Activated CD8-positive, alpha-beta T cell treated with anti-CD3 and anti-CD28 coated beads, Interleukin-2, amount 10 ng/mL, durations not matched to agents 7 days and 5 days (primary cell): ENCODE data around the gene VSIR. TPM values are rescaled to one million over a fixed set of nuclear protein-coding genes. Genes with fewer than 3 reads are reported as not detected.

Source experiments
- ATAC-seq: fragments of 150-1000 bp; cut with Tn5 transposase; one replicate; pipeline ENCODE4 v1.10.0; 2021; ENCODE audit warnings: moderate library complexity
- CTCF ChIA-PET: fragments of 350-600 bp; sonication (Branson Sonifier 250); formaldehyde crosslinking; loops from one replicate; lab custom pipeline; 2021; ENCODE audit warnings: antibody characterized with exemption; lab: Charles Lee
- POLR2A ChIA-PET: fragments of 350-600 bp; sonication (Branson Sonifier 250); formaldehyde crosslinking; loops from one replicate; lab custom pipeline; 2021; ENCODE audit warnings: antibody characterized with exemption; lab: Charles Lee
- DNase-seq: peaks from one replicate; pipeline ENCODE4 v3.0.0-alpha.2; 2020
- H3K27ac Mint-ChIP-seq: one replicate; pipeline ENCODE4 v1.8.0; 2021; ENCODE audit warnings: mild to moderate bottlenecking, mixed read lengths
- H3K27me3 Mint-ChIP-seq: one replicate; pipeline ENCODE4 v1.8.0; 2021; ENCODE audit warnings: low read depth, mixed read lengths
- H3K36me3 Mint-ChIP-seq: one replicate; pipeline ENCODE4 v1.8.0; 2021; ENCODE audit warnings: low read depth, mixed read lengths
- H3K4me1 Mint-ChIP-seq: one replicate; pipeline ENCODE4 v1.8.0; 2021; ENCODE audit warnings: low read depth, mixed read lengths
- H3K4me3 Mint-ChIP-seq: one replicate; pipeline ENCODE4 v1.8.0; 2021; ENCODE audit warnings: mild to moderate bottlenecking, mixed read lengths
- H3K9me3 Mint-ChIP-seq: one replicate; pipeline ENCODE4 v1.8.0; 2022; ENCODE audit warnings: mixed read lengths; ENCODE audit not compliant: insufficient read depth
- total RNA-seq, 2 experiments: library from RNA; stranded (reverse); gene quantifications; one replicate each; pipeline ENCODE4 v1.2.3, GENCODE V29; 2021

VSIR gene
- total RNA-seq, 2 experiments from 2014 or later = 127 to 133 TPM

- Mint-ChIP-seq H3K36me3 (peaks cover 72% of the 10 kb centered on the region), H3K4me1 (peaks cover 81% of the 10 kb centered on the region), H3K27me3 (no peaks in the 10 kb centered on the region), H3K4me3 (peak overlapping the region; percentile 80), H3K9me3 (no peaks in the 10 kb centered on the region), H3K27ac (peak overlapping the region; percentile 89)
- ATAC-seq (peak; percentile 1), DNase-seq (no peak)
- ChIA-PET POLR2A (interaction anchor here (0.9 to 8.4 kb wide), 8 partner anchors 12 to 393 kb away, joined by 3 to 87 read pairs (median 8); no protein-coding TSS in a partner anchor), CTCF (interaction anchor here (0.7 to 14.5 kb wide), 17 partner anchors 13 to 450 kb away, joined by 3 to 186 read pairs (median 4); partner anchors contain the start of gene SLC29A3)
Observed at GRCh38 chr10:71769279-71769823, 4.0 kb downstream of the VSIR start.

DNA sequence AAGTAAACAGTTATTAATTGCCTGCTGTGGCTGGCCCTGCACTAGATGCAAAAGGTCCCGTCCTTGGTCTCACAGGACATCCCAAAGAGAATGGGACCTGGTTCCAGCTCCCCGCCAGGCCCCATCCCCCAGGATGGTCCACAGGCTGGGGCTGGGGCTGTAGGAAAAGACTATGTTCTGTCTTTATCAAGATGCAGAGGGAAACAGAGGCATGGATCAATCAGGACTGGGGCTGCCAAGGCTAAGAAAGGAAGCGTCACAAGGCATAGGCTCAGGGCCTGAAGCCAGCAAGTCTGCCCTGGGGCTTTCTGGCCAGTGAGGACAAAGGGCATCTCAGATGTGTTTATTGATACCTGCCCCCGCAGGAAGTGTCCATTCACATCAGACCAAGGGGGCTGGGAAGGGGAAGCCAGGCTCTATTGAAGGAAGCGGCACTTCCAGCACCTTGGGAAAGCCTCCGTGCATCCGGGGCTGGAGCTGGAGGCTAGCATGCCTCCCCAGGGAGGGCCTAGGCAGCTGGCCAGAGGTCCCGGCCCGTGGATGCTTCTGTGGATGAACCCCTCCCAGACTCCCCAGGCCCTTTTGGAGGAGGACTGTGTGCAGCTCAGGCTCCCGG lies 5.8 kb downstream of the VSIR start:
- H3K36me3 Mint-ChIP-seq = peaks cover 82% of the 10 kb centered on the region
- no peaks in the 10 kb centered on the region for H3K9me3 Mint-ChIP-seq
- no peak for ATAC-seq
- ChIA-PET CTCF (interaction anchor here (1.4 to 14.5 kb wide), 7 partner anchors 11 to 71 kb away, joined by 3 to 186 read pairs (median 9); no protein-coding TSS in a partner anchor), POLR2A (interaction anchor here (0.8 to 8.4 kb wide), 7 partner anchors 9 to 50 kb away, joined by 3 to 60 read pairs (median 7); no protein-coding TSS in a partner anchor)
- H3K4me3 Mint-ChIP-seq = peak overlapping the region; percentile 3
- DNase-seq = no peak
- H3K4me1 Mint-ChIP-seq = peaks cover 89% of the 10 kb centered on the region
- H3K27me3 Mint-ChIP-seq = no peaks in the 10 kb centered on the region
- H3K27ac Mint-ChIP-seq = peak overlapping the region; percentile 82

DNA sequence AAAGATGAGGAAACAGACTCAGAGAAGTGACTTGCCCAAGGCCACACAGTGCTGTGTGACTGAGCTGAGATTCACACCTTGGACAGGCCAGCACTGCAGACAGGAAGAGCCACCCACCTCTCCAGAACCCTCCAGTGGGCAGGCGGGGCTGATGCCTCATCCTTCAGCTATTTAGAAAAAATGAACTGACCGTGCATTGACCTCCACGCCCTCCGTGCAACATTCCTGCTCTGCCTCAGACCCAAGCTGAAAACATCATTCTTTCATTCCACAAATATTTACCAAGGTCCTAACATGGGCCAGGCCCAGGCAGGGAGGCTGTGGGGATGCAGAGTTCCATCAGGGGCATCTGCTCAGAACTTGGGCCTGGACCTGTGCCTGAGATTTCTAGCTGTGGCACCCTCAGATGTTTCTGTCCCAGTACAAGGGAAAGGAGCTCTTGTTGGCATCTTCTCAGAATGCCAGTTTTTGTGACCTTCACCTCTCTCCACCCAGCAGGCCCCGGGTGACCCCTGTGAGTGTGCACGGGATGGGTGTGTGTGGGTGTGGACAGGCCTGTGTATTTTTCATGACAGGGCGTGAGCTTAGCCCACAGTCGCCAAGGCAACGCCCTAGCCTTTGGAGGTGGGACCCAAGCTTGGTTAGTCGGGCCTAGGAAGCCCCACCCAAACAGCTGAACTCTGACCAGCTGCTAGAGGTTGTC lies 6.5 kb downstream of the VSIR start:
- Mint-ChIP-seq H3K9me3 (no peaks in the 10 kb centered on the region), H3K36me3 (peaks cover 75% of the 10 kb centered on the region), H3K27me3 (no peaks in the 10 kb centered on the region), H3K27ac (peak overlapping the region; percentile 82), H3K4me3 (peak overlapping the region; percentile 3), H3K4me1 (peaks cover 92% of the 10 kb centered on the region)
- no peak for ATAC-seq
- POLR2A ChIA-PET = interaction anchor here (0.5 to 8.4 kb wide), 7 partner anchors 9 to 76 kb away, joined by 3 to 60 read pairs (median 3); no protein-coding TSS in a partner anchor
- DNase-seq = peak; percentile 50
- CTCF ChIA-PET = interaction anchor here (1.2 to 14.5 kb wide), 7 partner anchors 7 to 68 kb away, joined by 3 to 186 read pairs (median 9); partner anchors contain the start of gene VSIR

- peak overlapping the region; percentile 82 for H3K27ac Mint-ChIP-seq
- no peaks in the 10 kb centered on the region for H3K27me3 Mint-ChIP-seq
- H3K9me3 Mint-ChIP-seq = no peaks in the 10 kb centered on the region
- H3K36me3 Mint-ChIP-seq = peaks cover 75% of the 10 kb centered on the region
- CTCF ChIA-PET = interaction anchor here (1.2 to 14.5 kb wide), 8 partner anchors 7 to 67 kb away, joined by 3 to 186 read pairs (median 8); partner anchors contain the start of gene VSIR
- ATAC-seq (no peak), DNase-seq (no peak)
- peaks cover 92% of the 10 kb centered on the region for H3K4me1 Mint-ChIP-seq
- no peak overlapping the region for H3K4me3 Mint-ChIP-seq
- POLR2A ChIA-PET = interaction anchor here (0.5 to 8.4 kb wide), 8 partner anchors 9 to 76 kb away, joined by 3 to 60 read pairs (median 4); no protein-coding TSS in a partner anchor
Observed at GRCh38 chr10:71765906-71766716, 7.2 kb downstream of the VSIR start.

DNA sequence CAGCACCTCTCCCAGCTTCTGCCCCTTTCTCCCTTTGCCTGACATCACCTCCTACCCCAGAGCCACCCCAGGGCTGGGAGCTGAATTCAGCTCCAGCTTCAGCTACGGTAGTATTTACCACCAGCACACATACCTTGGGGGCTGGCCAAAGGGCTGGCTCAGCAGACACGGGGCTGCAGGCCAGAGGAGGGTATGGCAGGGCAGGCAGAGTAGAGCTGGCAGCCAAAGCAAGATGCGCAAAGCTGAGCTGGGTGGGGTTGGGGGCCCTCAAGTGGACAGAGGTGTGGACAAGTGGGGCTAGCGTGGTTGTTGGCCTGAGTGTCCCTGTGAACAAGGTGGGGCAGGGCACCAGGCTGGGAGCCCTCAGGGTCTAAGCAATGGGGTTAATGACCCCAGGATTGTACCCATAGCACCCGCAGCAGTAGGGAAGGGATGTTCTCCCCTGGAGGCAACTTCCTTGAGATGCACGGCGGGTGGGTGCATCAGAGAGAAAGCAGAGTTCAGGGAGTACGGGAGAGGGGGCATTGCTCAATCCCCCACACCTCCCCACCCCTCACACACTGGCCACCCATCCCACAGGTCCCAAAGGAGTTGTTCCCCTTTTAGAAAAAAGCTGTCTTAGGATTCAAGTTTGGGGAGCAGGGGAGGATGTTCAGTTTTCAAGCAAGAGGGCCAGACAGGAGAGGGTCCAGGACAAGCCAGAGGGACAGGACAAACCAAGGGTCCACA lies 8.0 kb downstream of the VSIR start:
- POLR2A ChIA-PET = interaction anchor here (0.8 to 2.4 kb wide), 3 partner anchors 10 to 38 kb away, joined by 3 to 6 read pairs (median 3); no protein-coding TSS in a partner anchor
- no peak for ATAC-seq
- Mint-ChIP-seq H3K4me3 (no peak overlapping the region), H3K27ac (peak overlapping the region; percentile 73), H3K9me3 (no peaks in the 10 kb centered on the region), H3K36me3 (peaks cover 74% of the 10 kb centered on the region), H3K27me3 (no peaks in the 10 kb centered on the region), H3K4me1 (peaks cover 92% of the 10 kb centered on the region)
- DNase-seq = no peak
- CTCF ChIA-PET = interaction anchor here (1.6 to 14.5 kb wide), 5 partner anchors 8 to 57 kb away, joined by 4 to 186 read pairs (median 9); partner anchors contain the start of gene VSIR

DNA sequence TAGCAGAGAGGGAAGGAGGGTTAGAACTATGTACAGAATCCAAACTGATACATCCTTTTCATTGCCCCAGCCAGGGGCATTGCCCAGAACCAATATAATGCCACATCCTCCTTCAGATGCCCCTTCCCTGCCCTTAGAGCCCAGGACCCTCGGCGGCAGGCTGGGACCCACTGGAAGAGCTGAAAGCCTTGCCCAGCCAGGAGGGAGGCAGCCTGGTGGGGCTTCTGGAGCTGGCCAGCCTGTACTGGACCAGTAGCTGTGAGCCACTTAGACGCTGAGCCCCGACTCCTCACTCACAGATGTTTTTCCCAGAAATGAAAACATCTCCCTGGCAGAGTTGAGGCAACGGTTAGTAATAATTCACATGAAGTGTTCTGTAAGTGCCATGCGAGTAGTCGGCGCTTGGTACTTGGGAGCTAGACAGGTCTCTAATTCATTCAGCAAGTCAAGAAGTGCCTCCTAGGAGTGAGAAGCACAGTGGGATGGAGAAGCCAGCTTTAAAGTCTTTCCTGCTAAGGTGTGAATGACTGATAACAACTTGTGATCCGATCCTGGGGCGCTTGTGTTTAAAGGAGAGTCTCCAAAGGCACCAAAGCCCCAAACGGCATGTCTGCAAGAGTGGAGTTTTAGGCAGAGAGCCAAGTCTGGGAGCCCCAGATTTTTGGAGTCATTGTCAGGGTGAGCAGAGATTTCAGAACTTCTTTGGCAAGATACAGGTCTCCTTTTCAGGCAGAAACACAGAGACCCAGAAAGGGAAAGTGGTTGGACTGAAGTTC lies 9.8 kb downstream of the VSIR start:
- Mint-ChIP-seq H3K27me3 (no peaks in the 10 kb centered on the region), H3K4me1 (peaks cover 85% of the 10 kb centered on the region), H3K9me3 (no peaks in the 10 kb centered on the region), H3K4me3 (no peak overlapping the region), H3K36me3 (peaks cover 74% of the 10 kb centered on the region), H3K27ac (peak overlapping the region; percentile 73)
- ATAC-seq (no peak), DNase-seq (no peak)
- ChIA-PET CTCF (interaction anchor here (0.8 to 6.0 kb wide), 7 partner anchors 9 to 69 kb away, joined by 3 to 34 read pairs (median 5); partner anchors contain the start of gene VSIR), POLR2A (interaction anchor here (0.6 to 2.4 kb wide), 4 partner anchors 8 to 11 kb away, joined by 3 to 6 read pairs (median 4); no protein-coding TSS in a partner anchor)

- H3K36me3 Mint-ChIP-seq = peaks cover 75% of the 10 kb centered on the region
- peaks cover 85% of the 10 kb centered on the region for H3K4me1 Mint-ChIP-seq
- ChIA-PET POLR2A (interaction anchor here (0.8 to 1.2 kb wide), 2 partner anchors 10 kb away, joined by 3 to 5 read pairs; no protein-coding TSS in a partner anchor), CTCF (interaction anchor here (0.8 to 6.0 kb wide), 3 partner anchors 11 to 35 kb away, joined by 3 to 34 read pairs (median 3); partner anchors contain the start of gene VSIR)
- peak overlapping the region; percentile 14 for H3K27ac Mint-ChIP-seq
- no peaks in the 10 kb centered on the region for H3K9me3 Mint-ChIP-seq
- ATAC-seq (no peak), DNase-seq (no peak)
- H3K27me3 Mint-ChIP-seq = no peaks in the 10 kb centered on the region
- H3K4me3 Mint-ChIP-seq = no peak overlapping the region
Observed at GRCh38 chr10:71762324-71762723, 11.0 kb downstream of the VSIR start.

- Mint-ChIP-seq H3K4me3 (no peak overlapping the region), H3K36me3 (peaks cover 75% of the 10 kb centered on the region), H3K9me3 (no peaks in the 10 kb centered on the region), H3K4me1 (peaks cover 85% of the 10 kb centered on the region), H3K27ac (peak overlapping the region; percentile 60), H3K27me3 (no peaks in the 10 kb centered on the region)
- ChIA-PET CTCF (interaction anchor here (6.0 kb wide), 1 partner anchor 12 kb away, joined by 34 read pairs; the partner anchor contains the start of gene VSIR), POLR2A (interaction anchor here (0.8 kb wide), 1 partner anchor 11 kb away, joined by 3 read pairs; no protein-coding TSS in a partner anchor)
- no peak for ATAC-seq
- DNase-seq = no peak
Observed at GRCh38 chr10:71761541-71762113, 11.7 kb downstream of the VSIR start.

DNA sequence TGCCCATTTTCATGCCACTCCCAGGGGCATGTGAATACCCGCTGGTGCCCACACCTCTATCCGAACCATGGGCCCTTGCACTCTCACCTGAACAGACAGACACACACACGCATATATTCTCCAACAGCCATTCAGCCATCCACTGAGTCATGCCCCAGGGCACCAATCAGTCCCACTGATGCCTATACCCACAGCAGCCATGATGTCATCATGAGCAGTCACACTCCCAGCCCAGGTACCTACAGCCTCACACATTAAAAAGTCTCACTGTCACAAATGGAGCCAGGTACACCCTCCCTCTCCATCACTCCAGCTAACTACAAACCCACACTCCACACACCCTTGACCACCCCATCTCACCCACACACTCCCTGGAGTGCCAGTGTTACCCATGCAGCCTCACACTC lies 12.2 kb downstream of the VSIR start:
- ATAC-seq = no peak
- DNase-seq = no peak
- POLR2A ChIA-PET = no interaction called here

More for the DNA sequence above, 12.2 kb downstream of the VSIR start:
- H3K36me3 Mint-ChIP-seq = peaks cover 77% of the 10 kb centered on the region
- H3K4me1 Mint-ChIP-seq = peaks cover 85% of the 10 kb centered on the region
- H3K9me3 Mint-ChIP-seq = no peaks in the 10 kb centered on the region
- H3K4me3 Mint-ChIP-seq = no peak overlapping the region
- CTCF ChIA-PET = interaction anchor here (6.0 kb wide), 1 partner anchor 12 kb away, joined by 34 read pairs; the partner anchor contains the start of gene VSIR
- H3K27ac Mint-ChIP-seq = peak overlapping the region; percentile 60
- H3K27me3 Mint-ChIP-seq = no peaks in the 10 kb centered on the region
